CD4-positive, alpha-beta T cell treated with Interleukin-4 for 1 hour (primary cell): Measurements from ENCODE around the gene ZHX3.

Source experiments
- DNase-seq, 2 donors: peaks; one replicate each; pipeline ENCODE4 v3.0.0-alpha.2; 2020 to 2022

Gene ZHX3

DNA sequence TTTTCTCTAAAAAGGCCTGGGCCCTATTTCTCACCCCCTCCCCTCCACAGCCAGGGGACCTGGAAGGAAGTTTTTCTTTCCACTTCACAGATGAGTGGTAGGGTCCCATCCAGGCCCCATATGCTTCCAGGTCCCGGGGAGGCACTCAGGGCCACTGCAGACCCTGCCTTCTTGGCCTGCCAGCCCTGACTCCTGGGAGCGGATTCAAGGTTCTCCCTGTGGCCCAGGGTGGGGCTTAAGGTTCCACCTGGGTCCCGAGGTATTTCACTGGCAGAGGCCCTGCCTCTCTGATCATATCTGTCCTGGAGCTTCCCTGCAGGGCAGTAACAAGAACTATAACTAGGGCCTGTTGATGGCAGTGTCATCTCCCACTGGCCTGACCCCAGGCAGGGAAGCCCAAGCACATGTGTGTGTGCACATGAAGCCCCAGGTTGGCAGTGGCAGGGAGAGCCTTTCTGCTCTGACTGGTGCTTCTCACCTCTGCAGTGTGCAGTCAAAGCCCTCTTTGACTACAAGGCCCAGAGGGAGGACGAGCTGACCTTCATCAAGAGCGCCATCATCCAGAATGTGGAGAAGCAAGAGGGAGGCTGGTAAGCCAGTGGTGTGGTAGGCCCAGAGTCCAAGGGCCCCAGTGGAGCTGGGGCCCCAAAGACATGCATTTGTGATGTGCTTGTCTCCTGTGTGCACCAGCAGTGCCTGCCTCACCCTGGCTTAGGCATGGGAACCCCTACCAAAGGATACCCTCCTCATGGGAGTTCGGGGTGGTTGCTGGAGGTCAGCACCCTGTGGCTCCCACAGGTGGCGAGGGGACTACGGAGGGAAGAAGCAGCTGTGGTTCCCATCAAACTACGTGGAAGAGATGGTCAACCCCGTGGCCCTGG is 149.0 kb downstream of the ZHX3 start:
- DNase-seq = no peak

DNA sequence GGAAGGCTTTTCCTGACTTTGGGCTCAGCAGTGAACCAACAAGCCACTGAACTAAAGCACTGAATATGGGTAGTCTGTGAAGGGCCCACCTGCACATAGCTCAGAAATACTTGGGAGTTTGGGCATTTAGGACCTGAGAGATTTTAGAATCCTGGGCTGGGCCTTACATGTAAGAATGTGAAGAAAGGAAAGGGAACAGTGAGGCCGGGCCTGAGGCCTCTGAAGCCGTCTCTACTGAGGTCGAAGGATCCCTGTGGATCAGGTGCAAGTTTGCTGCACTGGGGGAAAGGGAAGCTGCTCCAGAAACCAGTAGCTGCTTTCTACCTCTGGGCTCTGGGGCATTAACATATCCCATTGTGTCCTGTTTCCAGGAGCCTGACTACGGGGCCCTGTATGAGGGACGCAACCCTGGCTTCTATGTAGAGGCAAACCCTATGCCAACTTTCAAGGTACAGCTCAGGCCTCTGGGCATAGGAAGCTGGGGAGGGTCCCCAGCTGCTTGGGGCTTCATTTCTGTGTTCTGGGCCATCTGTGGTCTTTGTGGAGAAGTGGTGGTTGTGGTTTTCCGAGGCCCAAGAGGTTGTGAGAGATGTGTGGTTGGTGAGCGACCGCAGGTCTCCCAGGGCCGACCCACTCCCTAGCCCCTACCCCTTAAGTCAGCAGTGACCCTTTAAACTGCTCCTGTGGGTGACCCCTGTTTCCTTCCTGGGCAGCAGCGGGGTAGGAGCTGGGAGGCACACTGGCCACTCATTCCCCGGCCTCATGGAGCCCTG is 149.9 kb downstream of the ZHX3 start:
- DNase-seq = no peak

DNA sequence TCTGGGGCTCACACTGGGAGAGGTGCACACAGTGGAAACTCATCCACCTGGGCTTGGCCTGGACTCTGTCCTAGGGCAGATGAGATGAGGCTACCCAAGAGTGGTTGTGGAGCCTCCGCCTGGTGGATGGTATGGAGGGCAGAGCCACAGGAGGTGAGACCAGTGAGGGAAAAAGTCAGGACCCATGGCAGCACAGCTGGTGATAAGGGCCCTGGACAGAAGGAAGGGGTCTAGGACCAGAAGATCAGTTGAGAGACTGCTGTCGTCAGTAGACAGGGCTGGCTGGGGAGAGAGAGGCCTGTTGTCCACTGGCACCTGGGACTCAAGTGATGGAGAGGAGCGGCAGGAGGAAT is 150.4 kb downstream of the ZHX3 start:
- DNase-seq = no peak

DNA sequence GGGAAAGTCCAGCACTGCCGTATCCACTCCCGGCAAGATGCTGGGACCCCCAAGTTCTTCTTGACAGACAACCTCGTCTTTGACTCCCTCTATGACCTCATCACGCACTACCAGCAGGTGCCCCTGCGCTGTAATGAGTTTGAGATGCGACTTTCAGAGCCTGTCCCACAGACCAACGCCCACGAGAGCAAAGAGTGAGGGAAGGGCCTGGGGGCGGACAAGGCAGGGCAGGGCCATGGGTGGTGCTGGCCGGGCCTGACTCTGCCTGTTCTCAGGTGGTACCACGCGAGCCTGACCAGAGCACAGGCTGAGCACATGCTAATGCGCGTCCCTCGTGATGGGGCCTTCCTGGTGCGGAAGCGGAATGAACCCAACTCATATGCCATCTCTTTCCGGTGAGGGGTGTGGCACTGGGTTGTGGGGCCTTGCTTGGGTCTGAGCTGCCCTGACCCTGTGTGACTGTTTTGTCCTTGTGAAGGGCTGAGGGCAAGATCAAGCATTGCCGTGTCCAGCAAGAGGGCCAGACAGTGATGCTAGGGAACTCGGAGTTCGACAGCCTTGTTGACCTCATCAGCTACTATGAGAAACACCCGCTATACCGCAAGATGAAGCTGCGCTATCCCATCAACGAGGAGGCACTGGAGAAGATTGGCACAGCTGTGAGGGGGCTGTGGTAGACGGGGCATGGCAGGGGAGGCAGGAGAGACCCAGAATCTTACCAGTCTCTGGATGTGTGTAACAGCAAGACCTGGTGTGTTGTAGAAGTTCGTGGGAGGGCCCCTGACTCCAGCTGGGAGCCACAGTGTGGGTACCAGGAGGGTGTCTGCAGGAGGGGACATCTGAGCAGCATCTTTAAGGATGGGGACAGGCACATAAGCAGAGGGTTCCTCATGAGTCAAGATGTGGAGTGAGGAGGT is 151.1 kb downstream of the ZHX3 start:
- DNase-seq = no peak

DNA sequence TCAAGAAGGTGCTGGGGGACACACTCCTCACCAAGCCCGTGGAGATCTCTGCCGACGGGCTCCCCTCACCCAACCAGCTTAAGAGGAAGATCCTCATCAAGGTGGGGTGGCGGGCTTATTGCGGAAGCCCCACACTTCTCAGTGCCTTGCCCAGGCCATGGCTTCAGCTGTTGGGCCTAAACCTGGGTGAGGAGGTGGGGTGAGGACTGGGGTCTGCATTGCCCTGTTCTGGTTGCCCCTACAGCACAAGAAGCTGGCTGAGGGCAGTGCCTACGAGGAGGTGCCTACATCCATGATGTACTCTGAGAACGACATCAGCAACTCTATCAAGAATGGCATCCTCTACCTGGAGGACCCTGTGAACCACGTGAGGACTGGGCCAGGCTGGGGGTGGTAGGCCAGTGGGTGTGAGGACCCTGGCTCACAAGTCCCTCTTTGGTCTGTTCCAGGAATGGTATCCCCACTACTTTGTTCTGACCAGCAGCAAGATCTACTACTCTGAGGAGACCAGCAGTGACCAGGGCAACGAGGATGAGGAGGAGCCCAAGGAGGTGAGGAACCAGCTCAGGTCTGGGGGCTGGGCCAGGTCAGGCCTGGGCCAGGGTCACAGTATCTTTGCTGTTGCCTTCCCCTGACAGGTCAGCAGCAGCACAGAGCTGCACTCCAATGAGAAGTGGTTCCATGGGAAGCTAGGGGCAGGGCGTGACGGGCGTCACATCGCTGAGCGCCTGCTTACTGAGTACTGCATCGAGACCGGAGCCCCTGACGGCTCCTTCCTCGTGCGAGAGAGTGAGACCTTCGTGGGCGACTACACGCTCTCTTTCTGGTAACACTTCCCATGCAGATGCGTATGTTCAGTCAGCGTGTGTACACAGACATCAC is 152.3 kb downstream of the ZHX3 start:
- DNase-seq = no peak

DNA sequence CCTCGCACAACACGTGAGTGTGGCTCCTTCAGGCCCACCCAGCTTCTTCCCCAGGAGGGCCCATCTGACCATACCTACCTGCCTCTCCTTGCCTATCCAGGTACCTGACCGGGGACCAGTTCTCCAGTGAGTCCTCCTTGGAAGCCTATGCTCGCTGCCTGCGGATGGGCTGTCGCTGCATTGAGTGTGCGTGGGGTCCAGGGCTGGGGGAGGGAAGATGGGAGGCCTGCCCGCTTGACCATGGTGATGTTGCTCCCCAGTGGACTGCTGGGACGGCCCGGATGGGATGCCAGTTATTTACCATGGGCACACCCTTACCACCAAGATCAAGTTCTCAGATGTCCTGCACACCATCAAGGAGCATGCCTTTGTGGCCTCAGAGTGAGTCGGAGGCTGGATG is 153.7 kb downstream of the ZHX3 start:
- no peak for DNase-seq

DNA sequence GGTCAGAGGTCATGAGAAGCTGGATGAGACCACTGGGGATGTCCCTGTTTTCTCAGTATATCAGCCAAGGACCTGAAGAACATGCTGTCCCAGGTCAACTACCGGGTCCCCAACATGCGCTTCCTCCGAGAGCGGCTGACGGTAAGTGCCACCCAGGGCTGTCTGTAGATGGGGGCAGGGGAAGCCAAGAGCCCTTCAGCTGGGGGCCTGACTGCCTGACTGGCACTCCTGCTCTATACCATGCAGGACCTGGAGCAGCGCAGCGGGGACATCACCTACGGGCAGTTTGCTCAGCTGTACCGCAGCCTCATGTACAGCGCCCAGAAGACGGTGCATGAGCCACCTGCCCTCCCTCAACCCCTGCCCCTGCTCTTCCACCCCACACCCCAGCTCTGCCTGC is 155.1 kb downstream of the ZHX3 start:
- no peak for DNase-seq

DNA sequence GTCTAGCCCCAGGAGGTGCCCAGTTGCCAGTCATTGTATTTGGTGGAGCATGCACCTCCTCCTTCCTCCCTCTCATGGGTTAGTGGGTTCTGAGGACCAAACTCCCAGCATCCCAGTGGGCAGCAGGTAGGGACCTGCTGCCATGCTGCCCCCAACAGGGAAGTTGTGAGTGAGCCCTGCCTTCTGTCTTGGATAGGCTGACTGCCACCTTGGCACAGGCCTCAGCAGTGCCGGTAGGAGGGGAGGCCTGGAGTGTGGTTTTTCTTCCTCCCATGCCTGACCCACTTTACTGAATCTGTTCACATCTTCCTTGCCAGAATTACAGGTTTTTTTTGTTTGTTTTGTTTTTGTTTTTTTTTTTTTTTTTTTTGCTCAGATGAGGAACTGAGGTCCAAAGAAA is 155.6 kb downstream of the ZHX3 start:
- no peak for DNase-seq

DNA sequence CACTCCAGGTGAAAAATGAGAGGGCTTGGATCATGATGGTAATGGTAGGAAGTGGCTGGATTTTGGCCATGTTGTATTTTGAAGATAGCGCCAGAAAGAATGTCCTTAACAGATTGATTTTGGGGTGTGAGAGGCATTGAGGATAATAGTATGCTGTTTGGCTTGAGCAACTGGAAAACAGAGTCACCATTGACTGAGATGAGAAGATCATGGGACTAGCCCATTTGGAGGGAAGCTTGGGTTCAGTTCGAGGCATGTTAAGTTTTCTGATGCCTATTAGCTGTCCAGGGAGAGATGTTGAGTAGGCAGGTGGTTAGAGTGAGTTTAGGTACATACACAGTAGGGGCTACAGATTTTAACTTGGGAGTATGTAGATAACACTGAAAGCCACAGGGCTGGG is 156.8 kb downstream of the ZHX3 start:
- DNase-seq = no peak

DNA sequence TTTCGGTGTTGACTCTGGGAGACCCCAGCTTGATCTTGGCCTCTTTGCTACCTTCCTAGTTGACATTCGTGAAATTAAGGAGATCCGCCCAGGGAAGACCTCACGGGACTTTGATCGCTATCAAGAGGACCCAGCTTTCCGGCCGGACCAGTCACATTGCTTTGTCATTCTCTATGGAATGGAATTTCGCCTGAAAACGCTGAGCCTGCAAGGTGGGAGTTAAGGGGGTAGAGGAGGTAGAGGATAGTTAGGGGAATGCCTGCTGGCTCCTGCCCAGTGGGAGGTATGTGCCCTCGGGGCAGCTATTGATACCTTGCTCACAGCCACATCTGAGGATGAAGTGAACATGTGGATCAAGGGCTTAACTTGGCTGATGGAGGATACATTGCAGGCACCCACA is 158.0 kb downstream of the ZHX3 start:
- DNase-seq = no peak

DNA sequence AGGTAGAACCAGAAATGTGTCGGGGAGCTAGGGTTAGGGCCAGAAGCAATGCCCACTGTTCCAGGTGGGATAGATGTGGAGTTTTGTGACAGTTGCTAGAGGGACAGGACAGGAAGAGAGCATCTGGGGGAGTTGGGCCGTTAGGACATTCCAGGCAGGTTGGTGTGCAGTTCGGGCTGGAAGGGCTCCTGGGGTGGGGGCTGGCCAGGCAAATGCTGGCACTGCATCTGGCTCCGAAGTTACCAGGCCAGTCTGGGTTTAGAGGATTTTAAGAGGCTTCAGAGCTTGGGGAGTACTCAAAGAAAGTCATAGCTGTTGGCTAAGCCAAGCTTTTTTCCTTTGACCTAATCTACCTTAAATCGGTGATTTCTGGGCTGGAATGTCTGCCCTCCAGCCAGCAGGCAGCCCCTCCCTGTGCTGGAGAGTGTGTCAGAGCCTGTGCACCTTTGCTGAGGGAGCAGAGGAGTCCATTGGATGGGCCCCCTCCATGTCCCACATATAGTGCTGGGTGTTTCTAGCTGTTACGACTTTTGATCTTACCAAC is 159.4 kb downstream of the ZHX3 start:
- no peak for DNase-seq

DNA sequence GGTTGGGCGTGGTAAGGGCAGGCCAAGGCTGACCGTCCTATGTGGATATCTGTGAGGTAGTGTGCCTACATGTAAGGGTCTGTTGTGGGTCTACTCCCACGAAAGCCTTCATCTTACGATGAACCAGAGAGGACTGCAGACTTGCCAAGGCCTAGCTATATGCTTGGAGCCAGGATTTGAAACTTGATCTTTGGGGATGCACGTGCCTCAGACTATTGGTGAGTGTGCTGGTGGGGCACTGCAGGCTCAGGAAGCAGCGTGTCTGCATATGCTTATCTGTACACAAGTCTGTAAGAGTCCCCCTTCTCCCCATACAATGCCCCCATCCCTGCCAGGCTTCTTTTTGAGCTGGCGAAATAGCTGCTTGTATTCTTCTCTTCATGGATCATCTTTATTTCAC is 162.3 kb downstream of the ZHX3 start:
- no peak for DNase-seq

DNA sequence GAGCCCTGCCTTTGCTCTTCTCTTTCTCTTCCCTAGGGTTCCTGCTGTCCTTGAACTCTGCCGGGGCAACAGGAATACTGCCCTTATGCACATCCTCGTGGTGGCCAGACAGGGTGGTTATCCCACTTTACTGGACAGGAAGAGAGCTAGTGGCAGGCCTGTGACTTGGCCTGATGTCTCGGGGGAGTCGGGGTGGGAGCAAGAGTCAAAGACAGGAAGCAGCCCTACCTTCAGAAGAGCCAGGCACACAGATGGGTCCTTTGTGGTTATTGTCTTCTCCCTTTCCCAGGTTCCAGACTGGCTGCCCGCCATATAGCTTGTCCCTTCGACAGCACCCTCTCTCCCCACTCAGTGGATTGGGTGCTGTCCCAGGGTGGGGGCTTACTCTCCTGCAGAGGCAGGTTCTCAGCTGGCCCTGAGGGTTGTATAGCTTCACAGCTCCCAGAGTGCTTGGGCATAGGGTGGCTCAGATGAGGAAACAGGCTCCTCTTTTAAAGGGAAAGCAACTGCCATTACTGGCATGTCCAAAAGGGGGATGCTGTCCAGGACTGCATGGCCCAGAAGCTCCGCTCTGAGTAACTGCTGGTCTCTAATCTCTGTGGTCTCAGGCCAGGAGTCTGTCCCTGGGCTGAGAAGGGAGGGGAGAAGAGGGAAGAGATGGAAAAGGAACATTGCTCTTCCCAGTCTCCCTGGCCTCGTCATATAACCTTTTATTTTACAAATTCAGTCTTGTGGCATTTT is 162.9 kb downstream of the ZHX3 start:
- DNase-seq = no peak

DNA sequence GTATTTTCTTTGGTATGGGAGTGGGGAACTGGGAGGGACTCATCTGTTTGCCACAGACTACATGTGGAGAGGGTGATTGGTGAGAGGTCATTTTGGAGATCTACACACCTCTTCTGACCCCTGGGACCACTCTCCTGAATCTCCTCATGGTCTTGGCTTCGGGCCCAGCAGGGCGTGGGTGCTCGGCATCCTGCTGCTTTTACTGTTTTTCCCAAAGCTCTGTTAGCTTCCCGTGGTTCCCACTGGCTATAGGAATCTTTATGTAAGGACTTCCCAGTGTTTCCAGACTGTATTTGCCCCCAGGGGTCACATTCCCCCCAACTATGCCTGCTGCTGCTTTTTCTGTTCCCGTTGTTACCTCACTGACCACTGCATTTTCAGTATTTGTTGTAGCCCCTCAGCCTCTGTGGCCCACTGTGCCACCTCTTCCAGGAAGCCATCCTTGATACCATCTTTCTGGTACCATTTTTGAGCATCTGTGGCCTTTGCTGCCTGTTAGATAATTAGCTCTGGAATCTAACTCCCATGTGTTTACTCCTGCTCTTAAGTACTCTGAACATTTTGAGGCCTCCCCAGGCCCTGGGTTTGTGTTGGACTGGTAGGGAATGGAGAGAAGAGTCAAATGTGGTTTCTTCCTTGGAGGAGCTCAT is 165.3 kb downstream of the ZHX3 start:
- no peak for DNase-seq

DNA sequence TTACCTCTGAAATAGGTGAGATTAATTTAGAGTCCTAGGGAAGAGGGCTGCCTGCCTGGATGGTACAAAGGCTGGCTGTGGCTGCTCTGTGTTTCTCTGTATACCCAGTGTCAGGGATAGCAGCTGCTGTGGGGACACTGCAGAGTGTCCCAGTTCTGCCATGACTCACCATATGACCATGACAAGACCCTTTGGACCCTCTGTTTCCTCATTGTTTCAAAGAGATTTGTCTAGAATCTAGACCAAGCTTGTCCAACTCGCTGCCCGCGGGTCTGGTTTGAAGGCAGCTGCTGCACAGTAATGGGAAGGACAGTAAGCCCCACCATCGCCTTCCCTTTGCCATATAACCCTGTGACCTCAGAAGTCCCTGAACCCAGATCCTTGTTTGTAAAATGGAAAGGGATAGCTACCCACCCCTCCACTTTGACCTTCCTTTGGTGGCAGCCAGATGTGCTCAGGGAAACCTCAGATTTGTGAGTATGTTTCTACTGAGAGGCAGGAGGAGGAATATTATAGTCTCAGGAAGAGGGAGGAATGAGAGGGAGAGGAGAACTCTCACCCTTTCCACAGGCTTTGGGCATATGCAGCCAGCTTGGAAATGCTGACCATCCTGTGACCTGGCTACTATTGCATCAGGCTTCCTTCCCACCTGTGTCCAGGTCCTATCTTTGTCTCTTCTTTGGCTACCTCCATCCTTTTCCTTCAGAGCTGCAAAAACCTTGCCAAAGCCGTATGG is 166.2 kb downstream of the ZHX3 start:
- DNase-seq = no peak

DNA sequence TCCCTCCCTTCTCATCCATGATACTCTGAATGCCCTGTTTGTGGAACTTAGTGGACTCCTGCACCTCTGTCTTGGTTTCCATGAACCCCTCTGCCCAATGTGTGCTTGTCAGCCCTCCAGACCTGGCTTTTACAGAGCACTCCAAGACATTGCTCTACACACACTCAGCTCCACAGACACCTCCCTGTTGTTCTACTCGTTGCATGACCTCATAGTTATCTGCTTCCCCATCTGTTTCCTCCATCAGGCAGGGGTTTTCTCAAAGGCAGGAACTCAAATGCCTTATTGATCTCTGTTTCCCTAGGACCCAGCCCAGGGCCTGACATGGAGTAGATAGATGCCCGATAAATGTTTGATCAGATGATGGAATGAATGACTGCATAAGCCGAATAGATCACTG is 166.9 kb downstream of the ZHX3 start:
- DNase-seq = peak in 1 of 2 donors; percentile 49

DNA sequence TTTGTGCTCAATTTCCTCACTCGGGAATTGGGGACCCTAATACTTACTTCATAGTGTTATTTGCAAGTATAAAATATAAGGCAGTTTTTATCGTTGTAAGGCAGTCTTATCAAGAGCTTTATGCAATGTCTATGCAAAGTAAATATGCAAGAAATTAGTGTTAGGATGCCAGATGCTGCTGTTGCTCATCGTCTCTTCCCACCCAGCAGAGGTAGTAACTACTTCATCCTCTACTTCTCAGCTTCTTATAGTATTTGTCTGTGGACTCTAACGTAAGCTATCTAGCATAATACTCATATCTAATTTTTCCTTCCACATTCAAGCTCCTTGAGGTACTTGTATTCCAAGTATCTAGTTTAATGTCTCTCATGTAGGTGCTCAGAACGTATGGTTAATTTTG is 168.6 kb downstream of the ZHX3 start:
- DNase-seq = no peak

DNA sequence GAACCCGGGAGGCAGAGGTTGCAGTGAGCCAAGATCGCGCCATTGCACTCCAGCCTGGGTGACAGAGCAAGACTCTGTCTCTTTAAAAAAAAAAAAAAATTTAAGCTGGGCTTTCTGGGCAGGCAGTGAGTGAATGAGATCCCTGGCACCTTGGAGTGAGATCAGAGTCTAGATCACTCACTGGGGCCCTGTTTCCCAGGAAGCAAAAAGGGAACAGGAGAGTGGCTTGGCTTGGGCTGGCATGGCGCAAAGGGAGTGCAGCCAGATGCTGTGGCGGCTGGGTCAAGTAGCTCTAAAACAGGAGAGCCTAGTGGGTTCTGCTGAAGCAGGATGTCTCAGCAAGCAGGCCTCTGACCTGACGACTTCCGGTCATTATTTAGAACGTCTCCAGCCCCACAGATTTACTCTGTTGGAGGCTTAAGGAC is 169.8 kb downstream of the ZHX3 start:
- DNase-seq = no peak

DNA sequence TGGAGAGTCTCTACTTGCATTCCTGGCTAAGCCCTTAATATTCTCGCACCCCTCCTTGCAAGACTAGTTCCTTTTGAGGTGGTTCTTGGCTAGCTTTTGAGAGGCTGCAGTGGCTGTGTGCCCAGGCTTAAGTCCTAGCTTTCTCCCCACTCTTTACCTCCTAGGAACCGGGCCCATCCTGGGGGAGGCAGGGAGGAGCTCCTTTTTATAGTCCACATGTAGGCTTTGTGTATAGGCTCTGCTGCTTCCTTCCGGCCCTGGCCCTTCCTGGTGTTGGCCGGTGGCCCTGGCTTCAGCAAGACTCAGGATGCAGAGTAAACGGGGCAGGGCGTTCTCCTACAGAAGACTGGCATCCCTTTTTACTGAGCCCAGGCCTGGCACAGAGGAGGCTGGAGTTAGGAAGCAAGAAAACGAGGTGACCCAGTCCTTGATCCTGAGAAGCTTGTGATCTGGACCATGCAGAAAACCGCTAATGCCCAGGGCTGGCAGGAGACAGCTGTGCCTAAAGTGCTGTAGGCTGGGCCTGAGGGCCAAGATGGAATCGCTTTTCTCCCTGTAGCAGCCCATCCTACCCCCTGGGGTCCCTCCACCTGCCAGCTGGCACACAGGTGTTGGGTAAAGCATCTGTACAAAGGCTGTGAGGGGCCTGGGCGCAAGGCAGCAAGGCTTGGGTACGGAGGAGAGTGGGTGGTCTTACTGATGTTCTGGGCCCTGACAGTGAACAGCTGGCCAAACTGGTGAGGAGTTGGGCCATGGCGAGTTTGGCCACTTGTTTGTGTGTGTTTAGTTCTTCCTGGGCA is 171.5 kb downstream of the ZHX3 start:
- DNase-seq = no peak
